NOMO-1 treated with DMSO at 0.1 percent for 48 hours (cell line): ENCODE results near the gene NOC2L.
"Not testable (repeated sequence)": the region's sequence is repeated elsewhere in the genome, so short reads cannot be mapped to it uniquely, and the experiment has no call there.

ENCODE experiments used
- DNase-seq: peaks from one replicate; lab custom pipeline; 2025; ENCODE audit not compliant: unreplicated experiment; lab: John Stamatoyannopoulos, UW

Gene NOC2L

GRCh38 chr1:994546-994945 lies 35.5 kb upstream of the NOC2L start:
- DNase-seq, result not testable (repeated sequence)

- DNase-seq, result no peak
Observed at GRCh38 chr1:993379-993995, 34.4 kb upstream of the NOC2L start.

GRCh38 chr1:992362-992761 lies 33.3 kb upstream of the NOC2L start:
- no peak for DNase-seq

- DNase-seq, result no peak
Observed at GRCh38 chr1:991895-992294, 32.8 kb upstream of the NOC2L start.

GRCh38 chr1:991275-991674 lies 32.2 kb upstream of the NOC2L start:
- not testable (repeated sequence) for DNase-seq

GRCh38 chr1:988061-988460 lies 29.0 kb upstream of the NOC2L start:
- DNase-seq, result not testable (repeated sequence)

GRCh38 chr1:985126-985525 lies 26.1 kb upstream of the NOC2L start:
- no peak for DNase-seq

GRCh38 chr1:984476-984814 lies 25.4 kb upstream of the NOC2L start:
- no peak for DNase-seq

- no peak for DNase-seq
Observed at GRCh38 chr1:983798-984475, 24.9 kb upstream of the NOC2L start.

- DNase-seq, result no peak
Observed at GRCh38 chr1:982765-983436, 23.8 kb upstream of the NOC2L start.

GRCh38 chr1:981955-982558 lies 23.0 kb upstream of the NOC2L start, which contains the start of gene PERM1:
Gene PERM1 (minus strand): TSS chr1:982093. CDS start chr1:981029, 1,064 bp downstream.
- no peak for DNase-seq

GRCh38 chr1:981491-981954 lies 22.5 kb upstream of the NOC2L start:
- no peak for DNase-seq

GRCh38 chr1:980602-981395 lies 21.7 kb upstream of the NOC2L start:
- no peak for DNase-seq

- DNase-seq, result no peak
Observed at GRCh38 chr1:980137-980571, 21.1 kb upstream of the NOC2L start.

GRCh38 chr1:979744-980072 lies 20.7 kb upstream of the NOC2L start:
- no peak for DNase-seq

GRCh38 chr1:978835-979743 lies 20.0 kb upstream of the NOC2L start:
- DNase-seq, result no peak

GRCh38 chr1:978069-978834 lies 19.2 kb upstream of the NOC2L start:
- no peak for DNase-seq

GRCh38 chr1:976791-977190 lies 17.7 kb upstream of the NOC2L start:
- not testable (repeated sequence) for DNase-seq
